GM23248 (cell line): Measurements from ENCODE around the gene MYNN.

Source experiments
- EZH2 ChIP-seq: fragments of 200-600 bp; sonication (generic); IDR thresholded peaks from 2 replicates; pipeline ENCODE4 v1.6.1; 2018; ENCODE audit warnings: antibody characterized with exemption, mild to moderate bottlenecking; ENCODE audit not compliant: insufficient read depth, poor library complexity, severe bottlenecking
- EZH2phosphoT487 ChIP-seq: fragments of 200-600 bp; sonication (generic); IDR thresholded peaks from 2 replicates; pipeline ENCODE4 v1.6.1; 2018; ENCODE audit warnings: antibody characterized with exemption, moderate library complexity, mild to moderate bottlenecking, low read depth; ENCODE audit not compliant: insufficient read depth

GRCh38 chr3:169790687-169791429 is 17.7 kb downstream of the MYNN start:
- TF ChIP-seq EZH2 (no peak), EZH2phosphoT487 (no peak)
